ENCODE data around the gene ID1. TPM values are rescaled to one million over a fixed set of nuclear protein-coding genes. Genes with fewer than 3 reads are reported as not detected.
"Not testable (repeated sequence)": the region's sequence is repeated elsewhere in the genome, so short reads cannot be mapped to it uniquely, and the experiment has no call there.

ID1 gene
- total and polyA plus RNA-seq, 2 of the 13 experiments (the other 11 are each of a cell fraction or from before 2014, with no cell fraction given) = 320 to 419 TPM

- H3K9ac ChIP-seq (ENCODE audit: insufficient read depth, low read depth, low read length); intact Hi-C loops (cut with micrococcal nuclease; ENCODE audit: unreplicated experiment); H3K27me3 ChIP-seq (ENCODE audit: control insufficient read depth in 1 of 2, insufficient read depth in 2 of 2, low read length in 2 of 2); H3K4me2 ChIP-seq (ENCODE audit: low read depth, low read length); FAIRE-seq; H3K79me2 ChIP-seq (ENCODE audit: insufficient read depth, low read length); H3K9me3 ChIP-seq (ENCODE audit: low read length); H4K20me1 ChIP-seq (ENCODE audit: insufficient read depth, low read length); H3K36me3 ChIP-seq (replicated peaks in 1 of 2; ENCODE audit: control insufficient read depth in 1 of 2, insufficient read depth in 2 of 2, low read length in 2 of 2); DNase-seq (ENCODE audit: low spot score); H3K4me3 ChIP-seq (replicated peaks in 1 of 3; ENCODE audit: insufficient read depth in 1 of 3, low read depth in 2 of 3, low read length in 3 of 3); ATAC-seq; in situ Hi-C loops (cut with HindIII; ENCODE audit: extremely low pct_ligation_motif_present, low pct_unique_long_range_greater_than_20kb); BruUV-seq (replicated peaks); H2AFZ ChIP-seq (ENCODE audit: low read length): not testable (repeated sequence)
- ChIA-PET CTCF (ENCODE audit: low intra/inter-chr PET ratio, low total read pairs) (interaction anchor here (2.3 kb wide), 1 partner anchor 32 kb away, joined by 12 read pairs; no protein-coding TSS in a partner anchor), POLR2A (interaction anchor here (16.4 kb wide), 1 partner anchor 28 kb away, joined by 1427 read pairs; the partner anchor contains the start of gene ID1)
- 95% methylated on average over 17 of the region's 17 CpGs for WGBS (ENCODE audit: low lambda C conversion rate)
- TF ChIP-seq CEBPG (CRISPR knock-in tag; IDR thresholded peaks at IDR 0.05) = peak; percentile 56; the same call in 1 of the 2 replicates
- TF ChIP-seq CEBPB (IDR thresholded peaks at IDR 0.05; ENCODE audit: borderline replicate concordance, low read depth, low read length) = peak; percentile 82
- TF ChIP-seq ZNF121 (CRISPR knock-in tag; IDR thresholded peaks at IDR 0.05) = peak; percentile 87
- peak; percentile 73; the same call in 1 of the 2 replicates for TF ChIP-seq ZNF460 (CRISPR knock-in tag; IDR thresholded peaks at IDR 0.05; ENCODE audit: borderline replicate concordance)
- Histone ChIP-seq H3K27ac (ENCODE audit: extremely low read length, insufficient read depth, low read length) (peak overlapping the region; percentile 3), H3K4me1 (ENCODE audit: insufficient read depth, low read length) (peaks cover 22% of the 10 kb centered on the region)
Measured at GRCh38 chr20:31579941-31580651, 25.0 kb upstream of the ID1 start.

GRCh38 chr20:31580706-31581105 lies 24.4 kb upstream of the ID1 start:
- in situ Hi-C loops (cut with HindIII; ENCODE audit: extremely low pct_ligation_motif_present, low pct_unique_long_range_greater_than_20kb) (no loop called here), intact Hi-C loops (cut with micrococcal nuclease; ENCODE audit: unreplicated experiment) (no loop called here)
- ChIA-PET POLR2A (interaction anchor here (16.4 kb wide), 1 partner anchor 27 kb away, joined by 1427 read pairs; the partner anchor contains the start of gene ID1), CTCF (ENCODE audit: low intra/inter-chr PET ratio, low total read pairs) (interaction anchor here (2.3 kb wide), 1 partner anchor 32 kb away, joined by 12 read pairs; no protein-coding TSS in a partner anchor)
- 47% methylated on average over 7 of the region's 7 CpGs for WGBS (ENCODE audit: low lambda C conversion rate)
- peak; percentile 52 for DNase-seq (ENCODE audit: low spot score)
- peaks cover 22% of the 10 kb centered on the region for H3K4me1 ChIP-seq (ENCODE audit: insufficient read depth, low read length)
- FAIRE-seq = no peak
- no peaks in the 10 kb centered on the region for H3K9me3 ChIP-seq (ENCODE audit: low read length)
- H2AFZ ChIP-seq (ENCODE audit: low read length) = no peak overlapping the region
- H3K36me3 ChIP-seq (replicated peaks in 1 of 2; ENCODE audit: control insufficient read depth in 1 of 2, insufficient read depth in 2 of 2, low read length in 2 of 2) = no peaks in the 10 kb centered on the region
- peak; percentile 24 for ATAC-seq
- H3K79me2 ChIP-seq (ENCODE audit: insufficient read depth, low read length) = no peaks in the 10 kb centered on the region
- no TSS peak for BruUV-seq (replicated peaks)
- no peak overlapping the region for H3K9ac ChIP-seq (ENCODE audit: insufficient read depth, low read depth, low read length)
- H4K20me1 ChIP-seq (ENCODE audit: insufficient read depth, low read length) = no peaks in the 10 kb centered on the region
- H3K4me2 ChIP-seq (ENCODE audit: low read depth, low read length) = no peak overlapping the region
- H3K27me3 ChIP-seq (ENCODE audit: control insufficient read depth in 1 of 2, insufficient read depth in 2 of 2, low read length in 2 of 2) = no peaks in the 10 kb centered on the region
- peak overlapping the region; percentile 3 for H3K27ac ChIP-seq (ENCODE audit: extremely low read length, insufficient read depth, low read length)
- H3K4me3 ChIP-seq (replicated peaks in 1 of 3; ENCODE audit: insufficient read depth in 1 of 3, low read depth in 2 of 3, low read length in 3 of 3) = no peak overlapping the region
- peak; percentile 84 for TF ChIP-seq HNRNPLL (IDR thresholded peaks at IDR 0.05; ENCODE audit: low read depth, low read length, poor library complexity, severe bottlenecking)
- peak; percentile 95 for TF ChIP-seq GZF1 (CRISPR knock-in tag; IDR thresholded peaks at IDR 0.05)
- no peak for TF ChIP-seq ZMYM3 (CRISPR knock-in tag; IDR thresholded peaks at IDR 0.05)
- TF ChIP-seq TEF (CRISPR knock-in tag; IDR thresholded peaks at IDR 0.05) = no peak
- TF ChIP-seq ZBTB4 (CRISPR knock-in tag; IDR thresholded peaks at IDR 0.05; ENCODE audit: borderline replicate concordance) = 0 out of 2 replicates have a peak, but pooled peaks have one; percentile 69

Data from HepG2 (cell line).